ENCODE results near the gene CYP4F12.
"Not testable (repeated sequence)": the region's sequence is repeated elsewhere in the genome, so short reads cannot be mapped to it uniquely, and the experiment has no call there.

CYP4F12 gene

DNA sequence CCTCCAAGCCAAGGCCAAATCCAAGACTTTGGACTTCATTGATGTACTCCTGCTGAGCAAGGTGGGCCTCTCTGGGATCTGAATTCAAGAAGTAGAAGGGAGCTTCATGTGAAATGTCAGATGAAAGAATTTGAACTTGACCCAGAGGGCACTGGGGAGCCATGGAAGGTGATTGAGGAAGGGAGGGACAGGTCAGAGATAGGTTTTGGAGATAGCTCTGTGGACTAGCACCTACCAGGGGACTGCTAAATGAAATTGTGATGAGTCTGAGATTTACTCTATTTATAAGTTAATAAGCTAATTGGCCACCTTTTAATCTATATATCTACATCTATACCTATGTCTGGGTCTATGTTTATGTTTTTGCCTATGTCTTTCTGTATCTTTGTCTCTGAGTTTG, 22.8 kb upstream of the CYP4F12 start:
- DNase-seq = not testable (repeated sequence)

DNA sequence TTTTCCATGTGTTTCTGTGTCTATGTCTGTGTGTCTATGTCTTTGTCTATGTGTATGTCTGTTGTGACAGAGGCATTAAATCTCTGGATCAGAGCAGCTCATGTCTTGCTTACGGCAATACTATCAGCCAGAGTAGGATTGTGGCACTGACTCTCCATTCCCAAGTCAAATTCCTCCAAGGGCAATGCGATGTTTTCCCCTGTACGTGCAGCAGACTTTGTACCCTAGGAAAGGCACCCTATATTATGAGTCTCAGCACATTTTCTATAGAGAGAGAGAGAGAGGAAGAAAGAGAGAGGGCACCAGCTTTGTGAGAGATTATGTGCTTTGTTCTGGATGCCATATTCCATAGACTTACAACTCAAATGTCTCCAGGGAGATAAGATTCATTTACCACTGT, 21.1 kb upstream of the CYP4F12 start:
- no peak for DNase-seq

GRCh38 chr19:15652559-15653278, 20.2 kb upstream of the CYP4F12 start:
- no peak for DNase-seq

DNA sequence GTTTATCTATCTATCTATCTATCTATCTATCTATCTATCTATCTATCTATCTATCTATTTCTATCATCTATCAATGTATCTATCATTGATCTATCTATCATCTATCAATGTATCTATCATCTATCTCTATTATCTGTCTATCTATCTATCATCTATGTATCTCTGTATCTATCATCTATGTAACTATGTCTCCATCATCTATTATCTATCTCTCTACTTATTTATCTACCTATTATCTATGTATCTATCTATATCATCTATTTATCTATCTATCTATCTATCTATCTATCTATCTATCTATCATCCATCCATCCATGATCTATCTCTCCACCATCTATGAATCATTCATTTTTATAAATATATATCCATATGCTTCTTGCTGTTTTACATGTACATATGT, 16.4 kb upstream of the CYP4F12 start:
- DNase-seq = no peak

DNA sequence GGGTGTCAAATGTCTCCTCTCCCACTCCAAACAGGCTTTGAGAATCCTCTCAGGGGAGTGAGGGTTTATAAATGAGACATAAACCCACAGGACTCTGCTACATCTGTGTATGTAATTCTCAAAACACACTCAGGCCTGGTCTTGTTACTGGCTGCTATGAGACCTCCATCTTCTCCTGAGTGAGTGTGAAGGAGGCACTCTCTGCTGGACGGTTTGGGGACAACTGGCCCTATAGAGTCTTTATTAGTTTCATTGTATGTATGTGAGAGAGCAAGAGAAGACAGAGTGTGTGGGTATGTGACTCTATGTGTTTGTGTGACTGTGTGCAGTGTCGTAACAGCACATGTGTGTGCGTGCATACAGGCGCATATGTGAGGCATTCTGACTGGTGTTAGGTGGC, 9.6 kb upstream of the CYP4F12 start:
- no peak for DNase-seq

DNA sequence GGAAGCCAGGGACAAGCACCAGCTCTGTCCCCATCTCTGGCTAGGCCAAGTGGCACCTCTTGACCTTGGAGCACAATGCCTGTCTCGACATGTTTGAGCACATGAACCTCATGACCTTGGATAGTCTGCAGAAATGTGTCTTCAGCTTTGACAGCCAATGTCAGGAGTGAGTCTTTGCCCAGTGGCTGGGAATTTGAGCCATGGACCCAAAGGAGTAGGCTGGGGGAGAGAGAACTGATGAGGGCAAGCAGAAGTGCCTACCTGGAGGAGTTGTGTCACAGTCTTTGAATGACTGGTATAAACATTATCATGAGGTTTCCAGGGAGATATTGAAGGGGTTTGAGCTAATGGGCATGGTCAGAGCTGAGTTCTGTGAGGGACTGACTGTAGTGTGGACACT, 6.7 kb upstream of the CYP4F12 start:
- no peak for DNase-seq

DNA sequence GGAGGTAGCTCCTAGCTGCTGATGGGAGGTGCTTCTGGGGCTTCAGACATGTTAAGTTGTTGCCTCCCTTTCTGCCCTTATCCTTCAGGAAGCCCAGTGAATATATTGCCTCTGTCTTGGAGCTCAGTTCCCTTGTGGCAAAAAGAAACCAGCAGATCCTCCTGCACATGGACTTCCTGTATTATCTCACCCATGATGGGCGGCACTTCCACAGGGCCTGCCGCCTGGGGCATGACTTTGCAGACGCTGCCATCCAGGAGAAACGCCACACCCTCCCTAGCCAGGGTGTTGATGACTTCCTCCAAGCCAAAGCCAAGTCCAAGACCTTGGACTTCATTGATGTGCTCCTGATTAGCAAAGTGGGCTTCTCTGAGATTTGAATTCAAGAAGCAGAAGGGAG, 6.0 kb upstream of the CYP4F12 start:
- no peak for DNase-seq

- DNase-seq = no peak
Observed at GRCh38 chr19:15669440-15669839, 3.4 kb upstream of the CYP4F12 start.

GRCh38 chr19:15669891-15670290, 3.0 kb upstream of the CYP4F12 start:
- no peak for DNase-seq

DNA sequence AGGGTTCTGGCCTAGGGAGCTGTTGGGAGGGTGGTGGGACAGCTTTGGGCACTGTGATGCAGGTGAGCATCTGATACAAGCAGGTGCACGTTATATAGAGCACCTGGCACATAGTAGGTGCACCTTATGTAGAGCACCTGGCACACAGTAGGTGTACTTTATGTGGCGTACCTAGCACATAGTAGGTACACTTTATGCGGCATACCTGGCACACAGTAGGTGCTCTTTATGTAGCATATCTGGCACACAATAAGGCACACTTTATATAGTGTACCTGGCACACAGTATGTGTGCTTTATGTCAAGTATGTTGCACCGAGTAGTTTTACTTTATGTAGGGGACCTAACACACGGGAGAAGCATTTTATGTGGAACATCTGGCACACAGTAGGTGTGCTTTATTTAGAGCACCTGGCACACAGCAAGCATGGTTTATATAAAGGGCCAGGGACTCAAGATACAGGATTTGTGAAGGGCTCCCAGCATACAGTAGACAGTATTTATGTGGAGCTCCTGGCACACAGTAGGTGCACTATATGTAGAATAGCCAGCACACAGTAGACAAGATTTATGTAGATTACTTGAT, 1.6 kb upstream of the CYP4F12 start:
- DNase-seq = no peak

DNA sequence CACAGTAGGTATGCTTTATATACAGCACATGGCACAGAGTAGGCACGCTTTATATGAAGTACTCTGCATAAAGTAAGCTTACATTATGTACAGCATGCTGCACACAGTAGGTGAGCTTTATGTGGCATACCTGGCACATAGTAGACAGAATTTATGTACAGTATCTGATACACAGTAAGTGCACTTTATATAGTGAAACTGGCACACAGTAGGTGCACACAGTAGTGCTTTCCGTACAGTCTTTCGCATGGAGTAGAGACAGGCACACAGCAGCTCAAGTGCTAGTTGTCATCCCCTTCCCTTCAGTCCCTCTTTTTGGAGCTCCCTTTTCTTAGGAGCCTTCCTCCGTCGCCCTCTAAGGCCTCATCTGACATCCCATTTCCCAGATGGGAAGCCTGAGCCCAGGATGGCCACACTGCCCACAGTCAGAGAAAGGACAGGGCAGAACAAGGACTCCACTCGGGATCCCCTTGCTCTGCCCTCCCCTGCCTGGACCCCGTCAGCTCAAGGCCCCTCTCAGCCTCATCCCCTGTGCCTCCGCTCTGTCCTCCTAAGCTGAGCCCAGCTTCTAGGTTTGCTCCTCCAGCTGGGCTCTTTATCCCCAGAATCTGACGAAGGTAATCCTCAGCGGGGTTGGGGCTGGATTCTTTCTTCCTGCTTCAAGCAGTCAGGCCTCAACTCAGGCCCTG, 852 bp upstream of the CYP4F12 start:
- no peak for DNase-seq

GRCh38 chr19:15673176-15673654, 328 bp downstream of the CYP4F12 start:
- no peak for DNase-seq

GRCh38 chr19:15675560-15675959, 2.7 kb downstream of the CYP4F12 start:
- no peak for DNase-seq

- DNase-seq = no peak
Observed at GRCh38 chr19:15679089-15679488, 6.2 kb downstream of the CYP4F12 start.

GRCh38 chr19:15679865-15680264, 7.0 kb downstream of the CYP4F12 start:
- not testable (repeated sequence) for DNase-seq

- DNase-seq = no peak
Observed at GRCh38 chr19:15680478-15681322, 7.8 kb downstream of the CYP4F12 start.

DNA sequence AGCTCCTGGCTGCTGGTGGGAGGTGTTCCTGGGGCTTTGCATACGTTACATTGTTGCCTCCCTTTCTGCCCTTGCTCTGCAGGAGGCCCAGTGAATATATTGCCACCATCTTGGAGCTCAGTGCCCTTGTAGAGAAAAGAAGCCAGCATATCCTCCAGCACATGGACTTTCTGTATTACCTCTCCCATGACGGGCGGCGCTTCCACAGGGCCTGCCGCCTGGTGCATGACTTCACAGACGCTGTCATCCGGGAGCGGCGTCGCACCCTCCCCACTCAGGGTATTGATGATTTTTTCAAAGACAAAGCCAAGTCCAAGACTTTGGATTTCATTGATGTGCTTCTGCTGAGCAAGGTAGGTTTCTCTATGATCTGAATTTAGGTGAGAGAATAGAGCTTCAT, 10.5 kb downstream of the CYP4F12 start:
- no peak for DNase-seq

DNA sequence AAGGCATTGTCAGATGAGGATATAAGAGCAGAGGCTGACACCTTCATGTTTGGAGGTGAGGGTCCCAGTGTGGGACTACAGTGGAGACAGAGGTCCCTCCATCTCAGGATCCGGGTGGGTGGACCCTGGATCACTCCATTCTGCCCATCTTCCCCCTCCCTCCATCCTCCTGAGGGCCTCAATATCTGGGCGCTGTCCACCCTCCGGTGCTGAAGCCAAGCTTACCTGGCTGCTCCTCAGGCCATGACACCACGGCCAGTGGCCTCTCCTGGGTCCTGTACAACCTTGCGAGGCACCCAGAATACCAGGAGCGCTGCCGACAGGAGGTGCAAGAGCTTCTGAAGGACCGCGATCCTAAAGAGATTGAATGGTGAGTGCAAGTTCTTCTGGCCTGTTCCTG, 11.9 kb downstream of the CYP4F12 start:
- no peak for DNase-seq

DNA sequence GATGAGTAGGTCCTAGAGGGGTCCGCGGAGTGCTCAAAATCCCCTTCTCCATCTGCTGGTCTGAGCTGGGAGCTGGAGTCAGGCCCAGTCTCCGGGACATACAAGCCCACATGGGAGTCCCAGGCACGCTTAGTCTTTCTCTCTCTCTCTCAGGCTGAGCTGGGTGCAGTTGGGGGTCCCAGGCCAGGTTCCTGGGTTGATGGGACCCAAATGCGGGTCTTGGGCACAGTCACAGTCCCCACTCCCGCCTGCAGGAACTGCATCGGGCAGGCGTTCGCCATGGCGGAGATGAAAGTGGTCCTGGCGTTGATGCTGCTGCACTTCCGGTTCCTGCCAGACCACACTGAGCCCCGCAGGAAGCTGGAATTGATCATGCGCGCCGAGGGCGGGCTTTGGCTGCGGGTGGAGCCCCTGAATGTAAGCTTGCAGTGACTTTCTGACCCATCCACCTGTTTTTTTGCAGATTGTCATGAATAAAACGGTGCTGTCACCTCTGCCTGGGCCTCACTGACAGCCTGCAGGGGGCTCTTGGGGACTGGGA, 23.8 kb downstream of the CYP4F12 start:
- DNase-seq = no peak

- DNase-seq = no peak
Observed at GRCh38 chr19:15701757-15702533, 29.1 kb downstream of the CYP4F12 start.

DNA sequence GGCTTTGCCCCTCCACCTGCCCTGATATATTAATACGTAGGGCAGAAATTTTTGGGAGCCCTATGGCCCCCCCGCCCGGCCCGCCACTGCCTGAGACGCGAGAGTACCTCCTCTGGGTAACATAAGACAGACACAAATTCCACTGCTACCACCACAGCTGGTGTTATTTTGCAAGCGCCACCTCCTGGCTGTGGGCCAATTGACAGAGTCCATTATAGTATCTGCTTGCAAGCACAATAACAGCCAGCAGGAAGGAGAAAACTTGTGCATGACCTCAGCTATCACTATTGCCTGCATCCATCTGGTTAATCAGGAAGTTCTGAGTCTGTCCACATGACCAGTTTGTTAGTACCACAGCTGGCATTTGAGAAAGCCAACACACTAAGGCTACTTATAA, 29.6 kb downstream of the CYP4F12 start:
- DNase-seq = peak; percentile 1

GRCh38 chr19:15714638-15715037, 41.8 kb downstream of the CYP4F12 start:
- DNase-seq = no peak
